Measurements from ENCODE around the gene SQSTM1.

SQSTM1 gene

DNA sequence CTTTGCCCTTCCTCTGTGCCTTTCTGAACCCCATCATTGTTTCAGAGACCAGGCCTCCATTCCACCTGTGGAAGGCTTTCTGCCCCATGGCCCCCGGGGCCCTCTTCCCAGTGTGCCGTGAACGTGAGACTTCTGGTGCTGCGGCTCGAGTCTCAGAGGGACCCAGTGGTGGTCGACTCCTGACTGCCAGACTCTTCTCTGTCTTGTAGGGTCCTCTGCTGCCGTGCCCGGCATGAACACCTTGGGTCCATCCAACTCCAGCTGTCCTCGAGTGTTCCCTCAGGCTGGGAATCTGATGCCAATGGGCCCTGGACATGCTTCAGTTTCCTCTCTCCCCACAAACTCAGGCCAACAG, 47.0 kb upstream of the SQSTM1 start:
- H3F3A ChIP-seq (ENCODE audit: insufficient read depth) = no peaks in the 10 kb centered on the region
- H3K79me2 ChIP-seq (ENCODE audit: insufficient read depth, low read length) = no peaks in the 10 kb centered on the region
- no peak overlapping the region for H2AFZ ChIP-seq (ENCODE audit: low read depth, low read length, severe bottlenecking)
- H3K4me2 ChIP-seq (ENCODE audit: low read depth, low read length, poor library complexity, severe bottlenecking) = no peak overlapping the region
- no peaks in the 10 kb centered on the region for H3K9me3 ChIP-seq (ENCODE audit: insufficient read depth, low read length)
- peaks cover 3% of the 10 kb centered on the region; the same call in 1 of the 2 replicates for H3K36me3 ChIP-seq (ENCODE audit: low read length)
- H3K9ac ChIP-seq (ENCODE audit: low read length) = no peak overlapping the region
- no peaks in the 10 kb centered on the region for H4K20me1 ChIP-seq (ENCODE audit: low read depth, low read length)
- no peaks in the 10 kb centered on the region for H3K27me3 ChIP-seq (ENCODE audit: low read length)
- H3K9me2 ChIP-seq (replicated peaks; ENCODE audit: insufficient read depth, low read length) = no peaks in the 10 kb centered on the region
- TF ChIP-seq EZH2phosphoT487 (conservative IDR thresholded peaks at IDR 0.05; ENCODE audit: low read length) = no peak
- no peak for TF ChIP-seq CTCF (IDR thresholded peaks at IDR 0.05; ENCODE audit: insufficient read depth, low read length, poor library complexity, severe bottlenecking)
- no peak overlapping the region for H3K4me3 ChIP-seq (ENCODE audit: insufficient read depth, low read length, poor library complexity, severe bottlenecking)
- no peak overlapping the region for H3K27ac ChIP-seq (ENCODE audit: low read depth, low read length)

DNA sequence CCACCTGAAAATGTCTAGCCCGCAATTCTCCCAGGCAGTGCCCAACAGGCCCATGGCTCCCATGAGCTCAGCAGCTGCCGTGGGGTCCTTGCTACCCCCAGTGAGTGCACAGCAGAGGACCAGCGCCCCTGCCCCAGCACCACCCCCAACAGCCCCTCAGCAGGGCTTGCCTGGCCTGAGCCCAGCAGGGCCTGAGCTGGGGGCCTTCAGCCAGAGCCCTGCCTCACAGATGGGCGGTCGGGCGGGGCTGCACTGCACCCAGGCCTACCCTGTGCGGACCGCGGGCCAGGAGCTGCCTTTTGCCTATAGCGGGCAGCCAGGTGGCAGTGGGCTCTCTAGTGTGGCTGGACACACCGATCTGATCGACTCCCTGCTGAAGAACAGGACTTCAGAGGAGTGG, 46.3 kb upstream of the SQSTM1 start:
- Histone ChIP-seq H3K27ac (ENCODE audit: low read depth, low read length) (no peak overlapping the region), H3K9ac (ENCODE audit: low read length) (no peak overlapping the region), H3K4me2 (ENCODE audit: low read depth, low read length, poor library complexity, severe bottlenecking) (no peak overlapping the region), H3K79me2 (ENCODE audit: insufficient read depth, low read length) (no peaks in the 10 kb centered on the region), H3K9me2 (replicated peaks; ENCODE audit: insufficient read depth, low read length) (no peaks in the 10 kb centered on the region), H3F3A (ENCODE audit: insufficient read depth) (no peaks in the 10 kb centered on the region), H4K20me1 (ENCODE audit: low read depth, low read length) (no peaks in the 10 kb centered on the region), H3K36me3 (ENCODE audit: low read length) (peaks cover 3% of the 10 kb centered on the region; the same call in 1 of the 2 replicates), H2AFZ (ENCODE audit: low read depth, low read length, severe bottlenecking) (no peak overlapping the region), H3K27me3 (ENCODE audit: low read length) (no peaks in the 10 kb centered on the region), H3K9me3 (ENCODE audit: insufficient read depth, low read length) (no peaks in the 10 kb centered on the region), H3K4me3 (ENCODE audit: insufficient read depth, low read length, poor library complexity, severe bottlenecking) (no peak overlapping the region)
- TF ChIP-seq EZH2phosphoT487 (conservative IDR thresholded peaks at IDR 0.05; ENCODE audit: low read length) (no peak), CTCF (IDR thresholded peaks at IDR 0.05; ENCODE audit: insufficient read depth, low read length, poor library complexity, severe bottlenecking) (no peak)

DNA sequence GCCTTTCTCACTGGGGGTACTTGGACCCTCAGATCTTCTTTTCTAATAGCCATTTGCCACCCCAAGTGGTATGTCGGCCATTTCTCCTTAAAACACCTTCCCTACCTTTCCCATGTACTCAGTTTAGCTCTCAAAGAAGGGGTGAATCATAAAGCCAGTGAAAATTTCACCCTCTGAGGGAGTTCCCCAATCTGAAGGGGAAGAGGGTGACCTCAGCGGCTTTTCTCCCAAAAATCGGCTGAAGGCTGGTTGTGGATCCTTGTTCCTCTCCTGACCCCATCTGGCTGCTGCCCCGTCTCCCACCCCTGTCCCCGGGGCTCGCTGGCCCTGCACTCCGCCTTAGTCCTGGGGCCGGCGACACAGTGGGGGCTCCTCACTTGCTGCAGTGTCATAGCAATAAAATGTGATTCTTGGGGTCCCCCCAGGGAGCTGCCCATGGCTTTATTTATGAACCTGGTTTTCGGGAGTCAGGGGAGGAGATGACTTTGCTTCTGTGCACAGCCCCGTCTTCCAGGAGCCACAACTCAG, 44.2 kb upstream of the SQSTM1 start:
- Histone ChIP-seq H3K27ac (ENCODE audit: low read depth, low read length) (no peak overlapping the region), H2AFZ (ENCODE audit: low read depth, low read length, severe bottlenecking) (no peak overlapping the region), H3K4me2 (ENCODE audit: low read depth, low read length, poor library complexity, severe bottlenecking) (no peak overlapping the region), H3K9ac (ENCODE audit: low read length) (no peak overlapping the region), H3K9me2 (replicated peaks; ENCODE audit: insufficient read depth, low read length) (no peaks in the 10 kb centered on the region), H3K4me3 (ENCODE audit: insufficient read depth, low read length, poor library complexity, severe bottlenecking) (no peak overlapping the region), H3K9me3 (ENCODE audit: insufficient read depth, low read length) (no peaks in the 10 kb centered on the region), H3K36me3 (ENCODE audit: low read length) (no peaks in the 10 kb centered on the region; the same call in 1 of the 2 replicates), H3K27me3 (ENCODE audit: low read length) (no peaks in the 10 kb centered on the region), H4K20me1 (ENCODE audit: low read depth, low read length) (no peaks in the 10 kb centered on the region), H3F3A (ENCODE audit: insufficient read depth) (no peaks in the 10 kb centered on the region), H3K79me2 (ENCODE audit: insufficient read depth, low read length) (no peaks in the 10 kb centered on the region)
- no peak for TF ChIP-seq EZH2phosphoT487 (conservative IDR thresholded peaks at IDR 0.05; ENCODE audit: low read length)
- no peak for TF ChIP-seq CTCF (IDR thresholded peaks at IDR 0.05; ENCODE audit: insufficient read depth, low read length, poor library complexity, severe bottlenecking)
